Stimulated activated CD4-positive, alpha-beta T cell treated with anti-CD3 and anti-CD28 coated beads, Interleukin-4, amount 100 ng/mL, for 1 hour (primary cell): ENCODE measurements around the gene TK1.
A peak's percentile ranks its signal among the peaks of the same experiment; 100 is the strongest.
"Not testable (repeated sequence)": the region's sequence is repeated elsewhere in the genome, so short reads cannot be mapped to it uniquely, and the experiment has no call there.

Experiments
- DNase-seq: peaks from one replicate; pipeline ENCODE4 v3.0.0-alpha.2; 2020

Gene TK1

DNA sequence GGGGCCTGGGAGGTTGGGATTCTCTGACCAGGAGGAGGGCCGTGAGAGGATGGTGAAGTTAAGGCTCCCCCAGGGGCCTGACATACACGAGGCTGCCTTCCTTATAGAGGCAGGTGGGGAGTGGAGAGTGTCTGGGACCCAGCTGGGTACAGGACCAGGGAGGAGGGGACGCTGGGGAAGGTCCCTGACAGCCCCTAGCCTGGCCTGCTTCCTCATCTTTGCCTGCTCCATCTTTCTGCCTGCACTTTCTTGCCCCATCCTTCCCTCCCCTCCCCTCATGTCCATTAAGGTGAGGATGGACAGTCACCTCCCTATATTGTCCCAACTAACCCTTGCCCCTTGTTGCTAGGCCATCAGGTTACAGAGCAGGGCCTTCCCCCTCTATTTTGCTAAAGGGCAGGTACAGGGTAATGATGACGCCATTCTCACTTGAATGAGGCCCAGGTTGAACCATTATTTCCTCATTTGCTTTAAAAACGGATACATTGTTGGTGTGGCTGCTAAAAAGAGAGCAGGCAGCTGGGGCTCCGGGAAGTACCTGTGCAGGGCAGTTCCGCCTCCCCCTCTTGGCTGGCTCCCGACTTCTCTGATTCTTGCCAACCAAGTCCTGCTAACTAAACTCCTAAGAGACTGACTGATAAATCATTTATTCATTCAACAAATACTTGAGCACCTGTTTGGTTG is 39.4 kb downstream of the TK1 start:
- DNase-seq, result no peak

DNA sequence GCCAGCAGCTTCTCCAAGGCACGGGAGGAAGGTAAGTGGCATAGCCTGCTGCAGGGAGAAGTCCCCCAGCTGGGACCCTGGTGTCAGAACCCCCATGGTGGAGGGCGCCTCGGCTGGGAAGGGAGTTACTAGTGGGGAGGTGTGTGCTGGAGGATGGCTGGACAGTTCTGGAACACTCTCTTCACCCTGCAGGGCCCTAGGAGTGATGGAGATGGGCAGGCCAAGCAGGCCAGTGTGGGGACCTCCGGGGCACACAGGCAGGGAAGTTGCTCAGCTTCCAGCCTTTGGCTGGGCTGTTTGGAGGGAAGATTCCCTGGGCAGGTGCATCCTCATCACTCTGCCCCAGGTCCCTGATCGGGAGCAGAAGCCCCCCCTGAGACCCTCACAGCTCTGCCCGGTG is 40.0 kb downstream of the TK1 start:
- no peak for DNase-seq

GRCh38 chr17:78146471-78146869 is 40.4 kb downstream of the TK1 start:
- no peak for DNase-seq

- DNase-seq, result no peak
Measured at GRCh38 chr17:78144736-78145641, 41.9 kb downstream of the TK1 start.

- no peak for DNase-seq
Measured at GRCh38 chr17:78144147-78144719, 42.6 kb downstream of the TK1 start.

GRCh38 chr17:78143214-78144146 is 43.4 kb downstream of the TK1 start:
- no peak for DNase-seq

GRCh38 chr17:78142119-78142861 is 44.6 kb downstream of the TK1 start:
- DNase-seq, result no peak

GRCh38 chr17:78141437-78142118 is 45.3 kb downstream of the TK1 start:
- DNase-seq, result no peak

DNA sequence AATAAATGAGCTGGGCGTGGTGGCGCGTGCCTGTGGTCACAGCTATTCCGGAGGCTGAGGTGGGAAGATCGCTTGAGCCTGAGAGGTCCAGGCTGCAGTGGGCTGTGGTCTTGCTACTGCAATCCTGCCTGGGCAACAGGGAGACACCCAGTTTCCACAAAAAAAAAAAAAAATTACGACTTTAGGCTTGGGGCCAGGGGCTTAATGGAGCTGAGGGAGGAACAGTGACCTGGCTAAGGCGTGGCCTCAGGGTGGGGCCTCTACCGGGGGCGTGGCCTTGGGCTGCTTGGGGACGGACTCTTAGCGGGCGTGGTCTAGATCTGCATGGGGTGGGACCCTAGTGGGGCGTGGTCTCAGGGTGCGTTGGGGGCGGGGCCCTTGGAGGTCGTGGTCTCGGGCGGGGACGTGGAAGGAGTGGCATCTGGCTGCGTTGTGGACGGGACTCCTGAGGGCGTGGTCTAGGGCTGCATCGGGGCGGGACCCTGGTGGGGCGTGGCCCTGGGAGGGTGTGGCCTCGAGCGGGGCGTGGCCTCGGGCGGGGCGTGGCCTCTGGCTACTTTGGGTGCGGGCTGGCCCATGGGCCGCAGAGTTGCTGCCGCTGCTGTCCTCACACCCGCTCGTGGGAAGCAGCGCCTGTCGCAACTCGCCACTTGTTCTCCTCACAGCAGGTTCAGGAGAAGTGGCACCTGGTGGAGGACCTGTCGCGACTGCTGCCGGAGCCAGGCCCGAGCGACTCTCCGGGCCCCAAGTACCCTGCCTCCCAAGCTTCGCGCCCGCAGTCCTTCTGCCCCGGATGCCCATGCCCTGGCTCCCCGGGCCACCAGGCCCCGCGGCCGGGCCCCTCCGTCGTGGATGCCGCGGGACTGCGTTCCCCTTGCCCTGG is 46.4 kb downstream of the TK1 start:
- DNase-seq, result peak; percentile 89

GRCh38 chr17:78139861-78140168 is 47.0 kb downstream of the TK1 start:
- not testable (repeated sequence) for DNase-seq

- no peak for DNase-seq
Measured at GRCh38 chr17:78138204-78139060, 48.4 kb downstream of the TK1 start.

GRCh38 chr17:78137392-78138203 is 49.3 kb downstream of the TK1 start:
- DNase-seq, result peak; percentile 54

GRCh38 chr17:78135858-78136500 is 50.9 kb downstream of the TK1 start:
- DNase-seq, result no peak

DNA sequence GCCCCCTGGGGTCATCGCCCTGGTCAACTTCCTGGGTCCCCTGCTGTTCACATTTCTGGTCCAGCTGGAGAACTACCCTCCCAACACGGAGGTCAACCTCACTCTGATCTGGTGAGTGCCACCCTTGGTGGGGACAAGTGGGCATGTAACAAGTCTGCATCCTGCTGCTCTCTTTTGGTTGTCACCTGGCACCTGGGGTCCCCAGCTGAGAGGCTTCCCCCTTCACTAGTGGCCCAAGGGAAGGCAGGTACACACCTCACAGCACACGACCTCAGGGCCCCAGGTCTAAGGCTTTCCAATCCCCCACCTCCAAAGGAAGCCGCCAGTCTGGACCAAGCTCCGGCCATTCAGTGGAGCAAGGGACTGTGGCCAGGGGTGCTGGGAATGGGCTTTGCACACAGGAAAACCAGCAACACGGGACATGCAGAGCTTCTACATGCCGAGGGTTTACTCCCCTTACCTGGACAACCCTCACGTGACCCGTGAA is 51.9 kb downstream of the TK1 start:
- no peak for DNase-seq

DNA sequence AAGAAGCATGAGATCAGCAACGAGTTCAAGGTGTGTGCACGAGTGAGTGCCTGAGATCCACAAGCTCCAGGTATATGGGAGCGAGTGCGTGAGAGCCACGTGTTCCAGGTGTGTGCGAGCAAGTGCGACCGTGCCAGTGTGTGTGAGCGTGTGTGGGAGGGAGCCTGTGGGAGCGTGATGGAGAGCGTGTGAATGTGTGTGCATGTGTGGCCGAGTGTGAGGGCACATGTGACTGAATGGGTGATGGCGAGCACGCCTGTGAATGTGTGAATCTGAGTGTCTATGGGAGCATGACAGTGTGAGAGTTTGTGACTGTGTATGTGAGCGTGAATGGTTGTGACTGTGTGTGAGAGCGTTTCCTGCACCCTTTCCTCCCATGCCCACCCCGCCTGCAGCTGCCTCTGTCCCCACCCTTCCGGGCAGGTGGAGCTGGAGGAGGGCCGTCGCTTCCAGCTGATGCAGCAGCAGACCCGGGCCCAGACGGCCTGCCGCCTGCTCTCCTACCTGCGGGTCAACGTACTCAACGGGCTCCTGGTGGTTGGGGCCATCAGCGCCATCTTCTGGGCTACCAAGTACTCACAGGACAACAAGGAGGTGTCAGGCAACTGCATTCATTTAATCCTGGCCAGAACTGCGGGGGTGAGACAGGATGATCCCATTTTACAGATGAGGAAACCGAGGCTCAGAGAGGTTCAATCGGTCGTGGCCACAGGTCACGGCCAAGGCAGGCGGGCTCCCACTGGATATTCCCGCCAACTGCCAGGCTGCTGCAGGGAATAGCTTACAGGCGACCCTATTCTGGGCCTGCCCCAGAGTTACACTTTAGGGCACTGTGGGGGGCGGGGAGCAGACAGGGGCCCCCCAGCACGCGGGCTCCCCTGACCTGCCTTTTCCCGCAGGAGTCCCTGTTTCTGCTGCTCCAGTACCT is 52.6 kb downstream of the TK1 start:
- DNase-seq, result peak; percentile 71

GRCh38 chr17:78133179-78133951 is 53.5 kb downstream of the TK1 start:
- DNase-seq, result no peak
